Upper lobe of left lung (tissue), 4 donors: ENCODE measurements around the gene MAFF.

Source experiments
- EP300 ChIP-seq, 4 donors: sonication (generic); formaldehyde crosslinking; IDR thresholded peaks; one replicate each; pipeline ENCODE4 v1.5.1; 2017; ENCODE audit warnings: antibody characterized with exemption in 4 of 4, control low read depth in 2 of 4
- TF ChIP-seq, protein P1 (sequence below), 6 experiments: fragments of 450-650 bp in 4 of 6; fragments of 200-600 bp in 2 of 6; sonication (generic) in 2 of 6; IDR thresholded peaks; one replicate each; pipeline ENCODE4 v1.5.1; 2016 to 2019; ENCODE audit warnings: antibody characterized with exemption in 6 of 6

DNA sequence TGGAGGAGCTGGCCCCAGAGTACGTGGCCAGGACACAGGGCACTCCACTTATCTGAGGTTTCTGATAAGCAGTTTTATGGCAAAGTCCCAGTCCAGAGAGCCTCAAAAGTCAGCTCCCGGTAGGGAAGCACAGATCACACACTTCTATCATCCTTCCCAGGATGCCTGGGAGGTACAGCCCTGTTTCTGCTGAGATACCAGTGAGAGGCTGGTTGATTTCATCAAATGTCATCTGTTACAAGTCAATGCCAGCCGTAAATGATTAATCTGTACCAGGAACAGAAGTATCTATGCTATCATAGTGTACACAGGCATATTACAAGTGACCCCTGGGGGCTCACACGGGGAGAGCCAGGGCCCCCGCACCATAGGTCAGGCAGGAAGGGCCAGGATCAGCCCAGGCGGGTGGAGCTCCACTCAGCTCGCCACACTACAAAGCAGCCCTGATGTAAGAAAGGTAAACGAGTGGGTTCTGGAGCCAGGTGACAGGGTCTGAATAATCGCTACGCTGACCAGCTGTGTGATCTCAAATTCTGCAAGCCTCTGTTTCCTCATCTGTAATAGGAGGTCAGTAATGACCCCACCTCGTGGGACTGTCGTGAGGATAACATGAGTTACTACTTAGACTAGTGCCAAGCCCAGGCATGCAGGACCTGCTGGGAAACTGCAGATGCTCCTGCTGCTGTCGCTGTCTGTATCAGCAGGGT is 37.8 kb upstream of the MAFF start:
- TF ChIP-seq, protein P1, sequence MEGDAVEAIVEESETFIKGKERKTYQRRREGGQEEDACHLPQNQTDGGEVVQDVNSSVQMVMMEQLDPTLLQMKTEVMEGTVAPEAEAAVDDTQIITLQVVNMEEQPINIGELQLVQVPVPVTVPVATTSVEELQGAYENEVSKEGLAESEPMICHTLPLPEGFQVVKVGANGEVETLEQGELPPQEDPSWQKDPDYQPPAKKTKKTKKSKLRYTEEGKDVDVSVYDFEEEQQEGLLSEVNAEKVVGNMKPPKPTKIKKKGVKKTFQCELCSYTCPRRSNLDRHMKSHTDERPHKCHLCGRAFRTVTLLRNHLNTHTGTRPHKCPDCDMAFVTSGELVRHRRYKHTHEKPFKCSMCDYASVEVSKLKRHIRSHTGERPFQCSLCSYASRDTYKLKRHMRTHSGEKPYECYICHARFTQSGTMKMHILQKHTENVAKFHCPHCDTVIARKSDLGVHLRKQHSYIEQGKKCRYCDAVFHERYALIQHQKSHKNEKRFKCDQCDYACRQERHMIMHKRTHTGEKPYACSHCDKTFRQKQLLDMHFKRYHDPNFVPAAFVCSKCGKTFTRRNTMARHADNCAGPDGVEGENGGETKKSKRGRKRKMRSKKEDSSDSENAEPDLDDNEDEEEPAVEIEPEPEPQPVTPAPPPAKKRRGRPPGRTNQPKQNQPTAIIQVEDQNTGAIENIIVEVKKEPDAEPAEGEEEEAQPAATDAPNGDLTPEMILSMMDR (IDR thresholded peaks at IDR 0.05), result no peak
- TF ChIP-seq EP300 (IDR thresholded peaks at IDR 0.05), result no peak
